ENCODE measurements around the gene SOCS7.
A peak's percentile ranks its signal among the peaks of the same experiment; 100 is the strongest.

SOCS7 gene

DNA sequence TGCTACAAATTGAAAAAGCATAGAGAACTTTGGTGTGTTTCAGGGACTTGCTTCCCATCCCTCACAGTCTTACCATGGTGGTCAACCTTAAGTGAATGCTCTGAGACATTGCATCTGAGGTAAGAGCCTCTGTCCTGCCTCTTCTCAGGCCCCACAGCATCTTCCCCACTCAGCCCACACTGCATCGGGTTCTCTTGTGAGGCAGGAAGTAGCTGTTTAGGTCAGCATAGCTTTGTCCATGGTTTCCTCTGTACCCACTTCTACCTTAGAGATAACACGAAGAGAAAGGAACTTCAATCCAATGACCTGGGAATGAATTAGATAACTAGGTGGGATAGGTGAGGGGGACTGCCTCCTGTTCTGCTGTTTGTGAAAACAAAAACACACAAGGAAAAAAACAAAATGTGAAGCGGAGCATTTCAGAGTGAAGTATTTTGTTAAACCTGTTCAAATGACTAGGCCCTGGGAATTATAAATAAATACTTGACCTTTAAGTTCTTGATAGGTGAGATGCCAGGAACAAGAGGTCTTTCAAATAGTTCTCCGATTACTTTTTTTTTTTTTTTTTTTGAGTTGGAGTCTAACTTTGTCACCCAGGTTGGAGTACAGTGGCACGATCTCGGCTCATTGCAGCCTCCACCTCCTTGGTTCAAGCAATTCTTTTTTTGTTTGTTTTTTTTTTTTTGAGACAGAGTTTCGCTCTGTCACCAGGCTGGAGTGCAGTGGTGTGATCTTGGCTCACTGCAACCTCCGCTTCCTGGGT lies 17.7 kb downstream of the SOCS7 start:
- no peak for DNase-seq

DNA sequence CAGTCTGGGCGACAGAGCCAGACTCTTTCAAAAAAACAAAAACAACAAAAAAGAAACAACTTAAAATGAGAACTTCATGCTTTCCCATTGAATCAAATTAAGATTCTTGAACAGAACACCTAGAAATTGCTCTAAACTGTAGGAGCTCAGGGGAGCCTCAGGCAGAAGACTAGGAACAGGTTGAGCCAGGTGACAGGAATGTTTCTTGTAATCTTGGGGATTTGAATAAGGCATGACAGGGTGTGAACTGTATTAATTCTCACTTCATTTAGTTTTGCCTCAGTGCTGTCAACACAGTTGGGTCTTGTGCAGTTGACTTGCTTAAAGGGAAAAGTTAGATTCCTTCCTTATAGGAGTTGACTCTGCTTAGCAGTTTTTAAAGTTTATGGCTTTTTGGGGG lies 27.8 kb downstream of the SOCS7 start:
- DNase-seq = no peak

GRCh38 chr17:38395090-38395489 lies 43.4 kb downstream of the SOCS7 start:
- DNase-seq = no peak

DNA sequence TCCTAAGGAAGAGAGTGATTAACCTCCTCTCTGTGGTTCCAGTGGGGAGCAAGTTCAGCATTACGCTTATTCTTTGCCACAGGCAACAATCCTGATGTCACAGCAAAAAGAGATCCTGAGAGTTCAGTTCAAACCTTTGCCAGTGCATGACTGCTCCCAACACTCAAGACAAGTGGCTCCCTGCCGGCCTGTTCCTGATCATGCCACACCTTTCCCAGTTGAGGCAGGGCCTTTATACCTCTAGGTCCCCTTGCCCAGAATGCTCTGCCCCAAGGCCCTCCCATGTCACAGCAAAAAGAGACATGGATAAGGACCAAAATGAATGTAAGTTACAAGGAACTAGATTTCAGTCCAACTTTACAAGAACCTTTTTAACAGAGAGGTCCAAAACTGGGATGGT lies 45.6 kb downstream of the SOCS7 start:
- DNase-seq = no peak

- DNase-seq = no peak
Measured at GRCh38 chr17:38400286-38400685, 48.6 kb downstream of the SOCS7 start.

DNA sequence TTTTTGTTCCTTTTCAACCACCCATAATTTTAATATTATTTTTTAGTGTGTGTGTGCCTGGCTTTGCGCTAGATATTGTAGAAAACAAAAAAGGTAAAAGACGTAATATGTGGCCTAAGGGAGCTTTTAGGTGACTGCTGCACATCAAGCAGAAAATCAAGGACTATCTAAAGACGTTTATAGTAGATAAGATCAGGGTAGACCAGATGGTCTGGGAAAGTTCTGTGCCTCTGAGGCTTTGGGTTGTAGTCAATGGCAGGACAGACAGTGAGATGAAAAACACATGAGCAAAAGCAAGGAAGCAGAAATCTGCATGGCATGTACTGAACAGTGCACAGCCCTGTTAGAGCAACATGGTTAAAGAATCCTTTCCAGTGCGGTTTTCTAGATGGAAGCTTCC lies 49.8 kb downstream of the SOCS7 start:
- DNase-seq = no peak

- DNase-seq = no peak
Measured at GRCh38 chr17:38402897-38403296, 51.3 kb downstream of the SOCS7 start.

DNA sequence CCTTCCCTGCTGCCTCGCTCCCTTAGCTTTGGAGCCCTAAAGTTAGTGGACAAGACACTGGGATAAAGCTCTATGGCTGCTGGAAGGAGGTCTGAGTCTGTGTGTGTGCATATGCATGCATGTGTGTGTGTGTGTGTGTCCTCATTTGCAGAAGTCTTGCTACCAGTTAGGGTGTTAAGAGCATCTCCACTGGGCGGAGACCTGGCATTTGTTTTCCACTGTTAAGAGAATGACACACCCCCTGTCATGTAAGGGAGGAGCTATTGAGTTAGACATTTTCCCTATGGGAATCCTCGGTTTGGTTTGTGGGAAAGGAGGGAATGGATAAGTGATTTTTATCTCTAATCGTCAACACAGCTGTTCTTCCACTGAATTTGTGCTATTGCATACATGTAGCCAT lies 51.8 kb downstream of the SOCS7 start:
- no peak for DNase-seq

GRCh38 chr17:38404174-38404943 lies 52.7 kb downstream of the SOCS7 start:
- DNase-seq = no peak

DNA sequence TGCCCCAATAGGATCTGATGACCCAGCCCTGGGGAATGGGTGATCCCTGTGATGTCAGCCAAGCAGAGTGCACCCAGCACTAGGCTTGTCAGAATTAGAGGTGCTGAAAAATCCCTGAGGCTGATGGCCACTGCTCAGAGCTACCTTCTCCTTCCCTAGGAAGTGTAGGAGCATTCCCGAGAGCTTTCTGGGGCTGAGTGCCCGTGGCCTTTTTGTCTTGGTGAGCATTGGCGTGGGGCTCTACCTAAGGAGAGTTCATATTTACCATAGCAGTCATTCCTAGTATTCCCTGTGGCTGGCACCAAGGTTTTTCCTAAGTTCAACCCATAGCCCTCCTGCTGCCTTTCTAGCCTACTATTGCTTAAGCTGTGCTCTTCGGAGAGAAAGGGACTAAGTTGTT lies 54.0 kb downstream of the SOCS7 start:
- no peak for DNase-seq

DNA sequence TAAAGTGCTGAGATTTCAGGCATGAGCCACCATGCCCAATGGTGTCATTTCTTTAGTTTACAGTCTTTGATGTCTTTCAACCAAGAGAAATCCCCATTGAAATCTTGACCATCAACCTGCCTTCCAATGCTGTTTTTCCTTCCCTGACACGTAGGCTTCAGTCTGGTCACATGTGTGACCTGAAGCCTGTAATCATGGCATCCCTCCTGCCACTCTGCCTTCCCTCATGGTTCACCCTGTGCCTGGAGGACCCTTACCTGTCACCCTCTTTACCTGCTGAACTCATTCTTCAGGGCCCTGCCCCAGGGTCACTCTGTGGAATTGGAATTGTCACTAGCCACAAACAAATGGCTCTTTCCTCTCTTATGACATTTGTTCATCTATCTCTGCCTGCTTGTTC lies 58.6 kb downstream of the SOCS7 start:
- DNase-seq = no peak

GRCh38 chr17:38415250-38416194 lies 63.9 kb downstream of the SOCS7 start:
- peak; percentile 80 for DNase-seq

DNA sequence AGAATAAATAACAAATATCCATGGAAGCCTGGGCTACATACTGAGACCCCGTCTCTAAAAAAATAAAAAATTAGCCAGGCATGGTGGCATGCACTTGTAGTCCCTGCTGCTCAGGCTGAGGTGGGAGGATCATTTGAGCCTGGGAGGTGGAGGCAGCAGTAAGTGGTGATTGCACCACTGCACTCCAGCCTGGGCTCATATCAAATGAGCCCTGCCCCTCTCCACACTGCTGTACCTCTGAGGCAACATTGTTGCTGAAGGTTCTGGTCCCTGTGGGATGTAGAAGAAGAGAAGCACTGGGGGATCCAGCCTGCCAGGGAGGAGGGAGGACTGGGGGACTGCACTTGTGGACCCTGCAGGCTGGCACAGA lies 65.2 kb downstream of the SOCS7 start:
- no peak for DNase-seq

DNA sequence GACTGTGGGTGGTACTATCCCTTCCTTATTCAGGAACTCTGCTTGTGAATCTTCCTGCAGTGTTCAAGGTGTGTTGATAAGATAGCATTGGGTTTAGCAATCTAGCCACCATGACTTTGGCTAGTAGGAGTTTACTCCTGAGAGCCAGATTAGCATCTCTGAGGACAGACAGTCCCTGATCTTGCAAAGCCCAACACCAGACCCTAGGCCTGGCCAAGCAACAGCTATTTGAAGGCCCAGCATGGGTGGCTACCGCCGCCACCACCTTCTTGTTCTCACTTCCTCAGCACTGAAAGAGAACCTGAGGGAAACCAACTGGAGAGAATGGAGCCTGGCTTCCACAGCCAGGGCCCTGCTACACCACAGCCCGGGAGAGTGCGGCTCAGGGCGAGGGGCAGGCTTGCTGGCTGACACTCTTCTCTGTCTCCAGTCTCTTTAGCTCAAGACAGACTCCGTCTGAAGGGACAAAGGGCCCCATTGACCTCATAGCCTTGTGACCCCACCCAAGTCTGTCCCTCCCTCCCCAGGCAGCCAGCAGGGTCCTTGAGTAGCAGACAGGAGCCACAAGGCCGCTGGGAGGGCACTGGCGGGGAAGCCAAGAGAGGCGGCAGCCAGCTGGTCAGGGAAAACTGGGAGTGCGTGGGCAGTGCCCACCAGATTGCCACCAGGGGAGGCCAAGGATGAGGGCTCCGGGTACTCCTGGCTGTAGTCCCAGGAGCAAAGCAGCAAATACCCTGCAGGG lies 65.7 kb downstream of the SOCS7 start:
- no peak for DNase-seq

DNA sequence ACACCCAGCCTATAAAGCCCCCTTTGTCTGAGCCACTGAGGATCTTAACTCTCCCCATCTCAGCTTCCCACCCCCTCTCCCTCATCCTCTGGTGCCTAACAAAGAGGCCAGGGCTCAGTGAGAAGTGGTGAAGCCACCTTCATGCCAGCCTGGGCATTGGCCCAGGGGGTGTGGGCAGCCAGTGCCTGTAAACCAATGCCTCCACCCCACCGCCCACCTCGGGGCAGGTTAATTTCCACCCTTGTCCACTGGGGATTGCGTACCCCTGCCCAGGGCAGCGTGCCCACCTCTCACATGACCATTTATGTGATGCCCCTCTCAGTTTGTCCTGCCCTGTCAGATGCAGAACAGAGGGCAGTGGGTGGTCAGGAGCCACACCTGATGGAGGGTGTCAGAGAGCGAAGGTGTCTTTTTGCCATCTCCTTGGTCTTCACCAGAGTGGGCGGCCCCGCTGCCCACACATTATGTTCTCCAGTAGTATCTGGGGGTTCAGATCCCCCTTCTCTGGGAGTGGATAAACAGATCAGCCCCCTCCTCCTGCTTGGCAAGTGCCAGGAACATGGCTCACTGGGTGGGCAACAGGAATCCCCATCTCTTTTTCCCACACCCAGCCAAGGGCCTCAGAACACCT lies 66.5 kb downstream of the SOCS7 start:
- DNase-seq = no peak

GRCh38 chr17:38418693-38419507 lies 67.3 kb downstream of the SOCS7 start:
- no peak for DNase-seq

GRCh38 chr17:38419508-38419981 lies 67.9 kb downstream of the SOCS7 start:
- DNase-seq = no peak

DNA sequence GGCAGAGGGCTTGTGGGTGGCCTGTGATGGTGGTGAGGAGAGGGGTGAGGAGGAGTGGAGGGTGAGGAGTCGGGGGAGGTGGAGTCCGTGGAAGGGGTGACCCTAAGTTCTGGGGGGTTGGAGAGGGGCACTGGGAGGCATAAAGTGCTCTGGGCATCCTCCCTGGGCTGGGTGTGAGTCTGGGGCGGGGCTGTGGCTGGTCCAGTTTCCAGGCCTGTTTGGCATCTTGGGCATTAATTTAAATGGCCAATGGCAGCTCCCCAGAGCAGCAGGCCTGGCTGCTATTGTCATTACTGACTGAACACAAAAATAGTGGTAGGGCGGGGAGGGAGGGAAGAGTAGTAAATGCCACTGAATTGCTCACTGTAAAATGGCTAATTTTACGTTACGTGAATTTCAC lies 68.9 kb downstream of the SOCS7 start:
- DNase-seq = no peak

- no peak for DNase-seq
Measured at GRCh38 chr17:38421171-38421841, 69.7 kb downstream of the SOCS7 start.

Measured in NCI-H2081 treated with DMSO at 0.1 percent for 48 hours (cell line).